ENCODE data around the gene TMEM11. TPM values are rescaled to one million over a fixed set of nuclear protein-coding genes. Genes with fewer than 3 reads are reported as not detected.
"Not testable (repeated sequence)": the region's sequence is repeated elsewhere in the genome, so short reads cannot be mapped to it uniquely, and the experiment has no call there.

TMEM11 gene
- total RNA-seq, 1 donor from 2014 or later, result 17.3 TPM

- Histone ChIP-seq H3K4me2 (no peak overlapping the region), H4K20me1 (ENCODE audit: low read depth) (peaks cover 29% of the 10 kb centered on the region), H3F3A (ENCODE audit: low read depth) (no peaks in the 10 kb centered on the region), H2AFZ (replicated peaks) (no peak overlapping the region), H3K4me1 (no peaks in the 10 kb centered on the region), H3K79me2 (ENCODE audit: low read depth) (peaks cover 20% of the 10 kb centered on the region), H3K27ac (no peak overlapping the region), H3K4me3 (no peak overlapping the region), H3K27me3 (no peaks in the 10 kb centered on the region), H3K9me3 (ENCODE audit: low read depth) (no peaks in the 10 kb centered on the region), H3K36me3 (no peaks in the 10 kb centered on the region), H3K9ac (no peak overlapping the region)
- Mint-ChIP-seq H3K4me3 (no peak overlapping the region), H3K27ac (no peak overlapping the region), H3K36me3 (peaks cover 38% of the 10 kb centered on the region), H3K9me3 (no peaks in the 10 kb centered on the region), H3K4me1 (peaks cover 2% of the 10 kb centered on the region), H3K27me3 (ENCODE audit: insufficient read depth, low read depth) (peaks cover 7% of the 10 kb centered on the region)
- no peak for DNase-seq (ENCODE audit: low spot score)
- no peak for TF ChIP-seq EZH2 (IDR thresholded peaks at IDR 0.05)
- no peak for TF ChIP-seq CTCF (IDR thresholded peaks at IDR 0.05)
- no peak for TF ChIP-seq EZH2phosphoT487 (IDR thresholded peaks at IDR 0.05)
Measured at GRCh38 chr17:21194226-21194625, 19.7 kb downstream of the TMEM11 start.

DNA sequence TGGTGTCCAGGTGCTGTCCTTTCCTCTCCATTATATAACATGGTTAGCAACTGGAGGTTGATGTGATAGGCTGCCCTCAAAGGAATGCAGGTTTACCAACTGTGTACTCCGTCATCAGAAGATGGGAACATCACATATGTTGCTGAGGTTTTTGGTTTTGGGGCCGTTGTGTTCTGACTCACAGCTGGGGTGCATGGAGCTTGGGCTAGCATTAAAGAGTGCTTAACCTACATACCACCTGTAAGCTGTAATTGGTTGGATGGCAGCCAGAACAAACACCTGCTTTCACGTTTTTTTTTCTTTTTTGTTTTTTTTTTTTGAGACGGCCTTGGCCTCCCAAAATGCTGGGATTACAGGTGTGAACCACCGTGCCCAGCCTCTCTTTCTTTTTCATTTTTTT, 20.9 kb downstream of the TMEM11 start:
- Histone ChIP-seq H3K9me3 (ENCODE audit: low read depth) (no peaks in the 10 kb centered on the region), H3K27ac (no peak overlapping the region), H3K9ac (no peak overlapping the region), H3K79me2 (ENCODE audit: low read depth) (peaks cover 8% of the 10 kb centered on the region), H2AFZ (replicated peaks) (no peak overlapping the region), H3K4me1 (no peaks in the 10 kb centered on the region), H4K20me1 (ENCODE audit: low read depth) (peaks cover 17% of the 10 kb centered on the region), H3K4me2 (no peak overlapping the region), H3K36me3 (no peaks in the 10 kb centered on the region), H3F3A (ENCODE audit: low read depth) (no peaks in the 10 kb centered on the region), H3K27me3 (no peaks in the 10 kb centered on the region), H3K4me3 (no peak overlapping the region)
- H3K9me3 Mint-ChIP-seq, result no peaks in the 10 kb centered on the region
- peaks cover 2% of the 10 kb centered on the region for H3K27me3 Mint-ChIP-seq (ENCODE audit: insufficient read depth, low read depth)
- H3K27ac Mint-ChIP-seq, result no peak overlapping the region
- no peak for DNase-seq (ENCODE audit: low spot score)
- no peak overlapping the region for H3K4me3 Mint-ChIP-seq
- H3K4me1 Mint-ChIP-seq, result no peaks in the 10 kb centered on the region
- H3K36me3 Mint-ChIP-seq, result peaks cover 30% of the 10 kb centered on the region
- no peak for TF ChIP-seq CTCF (IDR thresholded peaks at IDR 0.05)

DNA sequence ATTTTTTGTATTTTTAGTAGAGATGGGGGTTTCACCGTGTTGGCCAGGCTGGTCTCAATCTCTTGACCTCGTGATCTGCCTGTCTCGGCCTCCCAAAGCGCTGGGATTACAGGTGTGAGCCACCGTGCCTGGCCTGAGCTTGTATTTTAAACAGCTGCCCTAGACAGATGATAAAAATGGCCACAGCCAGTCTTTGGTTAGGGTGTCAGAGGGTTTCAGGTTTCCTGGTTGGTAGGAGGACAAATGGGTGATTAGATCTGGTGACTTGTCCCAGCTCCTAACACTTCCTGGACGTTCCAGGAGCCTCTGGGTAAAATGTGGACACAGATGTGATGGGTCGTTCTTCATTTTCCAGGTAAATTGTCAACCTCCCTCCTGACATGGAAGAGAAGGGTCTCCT, 21.5 kb downstream of the TMEM11 start:
- H3K9ac ChIP-seq; H3K4me1 ChIP-seq; H3K27ac ChIP-seq; H3K4me1 Mint-ChIP-seq; H3K4me2 ChIP-seq; H3F3A ChIP-seq (ENCODE audit: low read depth); H3K27me3 Mint-ChIP-seq (ENCODE audit: insufficient read depth, low read depth); H3K4me3 ChIP-seq; H3K4me3 Mint-ChIP-seq; DNase-seq (ENCODE audit: low spot score); H2AFZ ChIP-seq (replicated peaks); H3K9me3 Mint-ChIP-seq; H3K27me3 ChIP-seq; H3K36me3 ChIP-seq; H3K79me2 ChIP-seq (ENCODE audit: low read depth); H3K9me3 ChIP-seq (ENCODE audit: low read depth); H3K27ac Mint-ChIP-seq: not testable (repeated sequence)
- H4K20me1 ChIP-seq (ENCODE audit: low read depth), result peaks cover 11% of the 10 kb centered on the region
- H3K36me3 Mint-ChIP-seq, result peaks cover 25% of the 10 kb centered on the region

DNA sequence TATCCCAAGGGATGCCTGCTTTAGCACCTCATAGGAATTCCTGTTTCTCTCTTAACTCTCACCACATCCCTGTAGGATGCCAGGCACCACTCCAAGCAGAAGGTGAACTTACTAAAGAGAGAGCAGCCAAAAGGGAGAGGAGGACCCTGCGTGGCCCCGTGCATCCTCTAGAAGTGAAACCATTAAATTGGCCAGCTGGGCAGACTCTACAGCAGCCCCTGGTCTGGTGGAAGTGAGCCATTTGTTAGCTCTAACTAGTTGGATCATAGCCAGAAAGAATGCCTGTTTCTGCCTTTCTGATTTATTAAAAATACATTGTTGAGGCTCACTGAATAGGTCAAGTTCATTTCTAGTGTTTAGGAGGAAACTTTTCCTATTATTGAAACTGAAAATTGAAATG, 22.3 kb downstream of the TMEM11 start:
- H3K4me1 Mint-ChIP-seq, result no peaks in the 10 kb centered on the region
- H3K36me3 Mint-ChIP-seq, result peaks cover 20% of the 10 kb centered on the region
- Histone ChIP-seq H3K9ac (no peak overlapping the region), H3K4me1 (no peaks in the 10 kb centered on the region), H3K79me2 (ENCODE audit: low read depth) (no peaks in the 10 kb centered on the region), H2AFZ (replicated peaks) (no peak overlapping the region), H4K20me1 (ENCODE audit: low read depth) (peaks cover 4% of the 10 kb centered on the region), H3K36me3 (no peaks in the 10 kb centered on the region), H3K9me3 (ENCODE audit: low read depth) (no peaks in the 10 kb centered on the region), H3K27me3 (no peaks in the 10 kb centered on the region), H3F3A (ENCODE audit: low read depth) (no peaks in the 10 kb centered on the region), H3K4me2 (no peak overlapping the region), H3K27ac (no peak overlapping the region), H3K4me3 (no peak overlapping the region)
- peaks cover 2% of the 10 kb centered on the region for H3K27me3 Mint-ChIP-seq (ENCODE audit: insufficient read depth, low read depth)
- H3K9me3 Mint-ChIP-seq, result no peaks in the 10 kb centered on the region
- H3K27ac Mint-ChIP-seq, result no peak overlapping the region
- TF ChIP-seq EZH2phosphoT487 (IDR thresholded peaks at IDR 0.05) (no peak), EZH2 (IDR thresholded peaks at IDR 0.05) (no peak)
- no peak for DNase-seq (ENCODE audit: low spot score)
- H3K4me3 Mint-ChIP-seq, result no peak overlapping the region
